ENCODE data around the gene NFATC4.

- TF ChIP-seq CTCF (conservative IDR thresholded peaks at IDR 0.05; ENCODE audit: low read depth, low read length) (no peak), EZH2 (IDR thresholded peaks at IDR 0.05; ENCODE audit: low read length, unreplicated experiment) (no peak)
Observed at GRCh38 chr14:24349742-24350141, 18.2 kb upstream of the NFATC4 start.
